HG03139 (cell line): Measurements from ENCODE around the gene REX1BD.
A peak's percentile ranks its signal among the peaks of the same experiment; 100 is the strongest.
"Not testable (repeated sequence)": the region's sequence is repeated elsewhere in the genome, so short reads cannot be mapped to it uniquely, and the experiment has no call there.

Source experiments
- ATAC-seq: cut with Tn5 transposase; IDR thresholded peaks from one replicate; pipeline ENCODE4 v1.9.1; 2021; ENCODE audit not compliant: unreplicated experiment

REX1BD gene

GRCh38 chr19:18588611-18589379, at the start of gene REX1BD:
Gene REX1BD, plus strand, starts transcription at chr19:18588798. Its CDS starts 4 bp downstream, at chr19:18588802.
- peak; percentile 61 for ATAC-seq

DNA sequence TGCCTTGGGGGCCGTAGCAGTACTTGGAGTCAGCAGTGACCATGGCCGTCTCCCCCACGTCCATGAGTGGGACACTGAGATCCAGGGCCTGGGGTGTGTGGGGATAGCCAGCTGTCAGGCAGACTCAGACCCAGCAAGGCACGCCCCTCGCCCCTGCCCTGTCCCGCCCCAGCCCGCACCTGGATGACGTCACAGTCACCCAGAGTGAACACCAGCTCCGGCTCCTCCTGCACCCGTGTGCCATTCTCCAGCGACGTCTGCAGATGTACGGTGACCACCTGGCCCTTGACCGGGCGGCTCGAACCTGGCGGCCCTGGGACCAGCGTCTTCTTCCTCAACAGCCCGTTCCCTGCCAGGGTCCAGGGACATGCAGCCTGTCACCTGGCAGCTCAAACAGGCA, 49.2 kb upstream of the REX1BD start:
- no peak for ATAC-seq

- ATAC-seq = not testable (repeated sequence)
Measured at GRCh38 chr19:18540200-18540599, 48.4 kb upstream of the REX1BD start.

GRCh38 chr19:18541258-18541991, 47.2 kb upstream of the REX1BD start:
- no peak for ATAC-seq

DNA sequence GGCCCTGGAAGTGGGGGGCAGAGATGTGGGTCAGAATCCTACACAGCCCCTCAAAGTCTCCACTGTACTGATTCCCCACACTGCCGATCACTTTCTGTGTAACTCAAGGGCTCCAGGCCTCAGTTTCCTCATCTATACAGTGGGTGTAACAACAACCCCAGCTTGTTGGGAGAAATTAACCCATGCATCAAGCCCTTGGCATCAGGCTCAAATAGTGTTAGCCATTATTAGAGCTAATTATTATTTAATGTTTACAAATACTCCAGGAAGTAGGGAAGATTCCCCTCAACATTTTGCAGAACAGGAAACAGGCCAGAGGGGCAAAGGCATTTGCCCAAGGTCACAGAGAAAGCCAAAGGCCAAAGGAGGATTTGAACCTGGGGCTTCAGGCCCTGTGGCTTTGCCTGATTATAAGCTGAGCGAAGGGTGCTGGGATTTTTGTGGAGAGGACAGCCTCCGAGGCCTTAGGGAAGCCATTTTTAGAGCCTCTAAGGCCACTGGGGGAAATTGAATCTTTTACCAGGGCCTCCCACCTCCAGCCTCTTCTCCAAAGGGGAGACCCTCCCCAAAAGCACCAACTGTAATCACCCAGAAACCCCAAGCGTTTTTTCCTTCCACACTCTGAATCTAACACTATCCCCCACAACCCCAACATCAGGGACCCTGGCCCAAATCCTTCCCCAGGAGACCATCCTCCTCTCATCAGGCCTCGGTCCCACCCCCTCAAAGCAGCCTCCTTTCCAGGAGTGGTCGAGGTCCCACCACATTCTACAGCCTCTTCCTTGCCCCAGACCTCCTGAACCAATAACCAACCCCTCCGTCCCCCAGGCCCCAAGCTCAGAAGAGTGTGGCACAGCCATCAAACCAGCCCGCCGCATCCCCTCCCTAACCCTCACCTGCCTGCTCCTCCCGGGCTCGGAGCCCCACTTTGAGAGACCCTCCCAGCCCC, 46.3 kb upstream of the REX1BD start:
- no peak for ATAC-seq

DNA sequence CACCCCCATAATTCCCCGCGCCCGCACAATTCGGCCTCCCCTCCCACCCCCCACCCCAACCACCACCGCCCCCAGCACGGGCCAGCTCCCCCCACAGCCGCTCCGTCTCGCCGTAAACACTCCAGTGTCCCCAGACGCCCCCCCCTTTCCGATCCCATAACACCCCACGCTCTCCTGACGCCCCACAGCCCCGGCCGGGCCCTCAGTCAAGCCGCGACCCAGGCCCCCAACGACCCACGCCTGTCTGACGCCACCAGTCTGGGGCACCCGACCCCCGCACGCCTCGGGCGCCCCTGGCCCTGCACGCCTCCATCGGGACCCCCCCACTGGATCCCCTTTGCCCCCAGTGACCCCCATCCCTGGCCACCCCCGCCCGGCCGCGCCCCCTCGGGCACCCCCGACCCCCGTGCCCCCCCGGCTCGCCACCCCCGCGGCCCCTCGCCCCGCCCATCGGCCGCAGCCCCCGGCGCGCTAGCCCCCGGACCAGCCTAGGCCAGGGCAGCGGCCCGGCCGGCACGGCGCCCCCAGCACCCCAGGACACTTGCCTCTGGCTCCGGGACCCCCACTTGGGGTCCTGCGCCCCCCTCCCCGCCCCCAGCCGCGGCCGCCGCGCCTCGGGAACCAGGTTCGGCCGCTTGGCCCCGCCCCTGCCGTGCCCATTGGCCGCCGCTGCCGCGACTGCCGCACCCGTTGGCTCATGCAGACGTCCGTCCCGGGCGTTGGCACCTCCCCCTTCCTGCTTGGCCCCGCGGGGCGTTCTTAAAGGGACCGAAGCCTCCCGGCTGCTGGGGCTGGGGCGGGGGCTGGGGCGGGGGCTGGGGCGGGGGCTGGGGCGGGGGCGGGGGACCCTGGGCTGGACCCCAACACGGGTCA, 45.4 kb upstream of the REX1BD start, which contains the start of gene FKBP8:
Gene FKBP8 (minus strand): TSS at position 633 of the 873 bp plus-strand sequence. CDS start 1,603 bp downstream, outside the sequence.
- peak; percentile 87 for ATAC-seq

DNA sequence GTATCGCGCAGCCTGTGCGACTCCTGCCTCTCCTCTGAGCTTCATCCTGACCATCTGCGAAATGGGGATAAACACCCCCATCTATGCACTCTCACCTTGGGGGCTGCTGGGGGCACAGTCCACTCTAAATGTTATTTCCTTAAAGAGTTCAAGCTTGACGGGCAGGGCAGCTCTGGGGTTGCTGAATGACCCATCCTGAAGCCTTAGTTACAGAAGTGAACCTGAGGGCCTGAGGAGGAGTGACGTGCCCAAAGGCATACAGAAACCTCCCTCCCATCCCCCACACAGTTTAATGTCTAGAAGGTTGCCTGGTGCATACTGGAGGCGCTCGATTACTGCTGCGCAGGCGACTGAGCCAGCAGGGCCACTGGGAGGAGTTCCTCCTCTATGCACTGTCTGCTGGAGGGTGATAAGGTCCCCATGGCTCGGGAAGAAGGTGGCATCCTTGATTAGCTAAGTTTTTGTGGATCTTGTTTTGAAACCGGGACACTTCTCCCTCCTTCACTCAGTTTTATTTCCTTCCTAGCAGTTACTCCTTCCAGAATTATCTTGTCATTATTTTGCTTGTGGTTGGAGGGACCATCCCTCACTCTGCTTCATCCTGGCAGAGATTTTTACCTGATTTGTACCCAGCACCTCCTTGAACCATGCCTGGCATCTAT, 44.7 kb upstream of the REX1BD start:
- peak; percentile 37 for ATAC-seq

- no peak for ATAC-seq
Measured at GRCh38 chr19:18551631-18552030, 37.0 kb upstream of the REX1BD start.

GRCh38 chr19:18557411-18558201, 31.0 kb upstream of the REX1BD start, which contains the start of gene KXD1:
Gene KXD1, plus strand, starts transcription at chr19:18557870. Its CDS starts 4,187 bp downstream, at chr19:18562057.
- ATAC-seq = peak; percentile 80

DNA sequence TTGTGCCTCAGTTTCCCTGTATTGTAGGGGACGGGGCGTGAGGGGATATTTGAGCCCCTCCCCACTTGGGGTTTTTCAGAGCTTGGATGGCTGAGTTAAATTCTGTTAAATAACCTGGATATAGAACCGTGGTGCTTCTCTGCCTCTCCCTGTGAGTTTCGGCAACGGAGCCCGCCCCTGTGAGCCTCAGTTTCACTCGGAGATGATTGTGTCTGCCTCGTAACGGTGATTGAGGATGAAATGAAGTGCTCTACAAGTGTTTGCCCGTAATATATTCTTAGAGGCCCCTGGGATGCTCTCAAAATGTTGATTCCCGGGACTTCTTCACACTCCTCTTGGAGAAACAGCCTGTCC, 30.4 kb upstream of the REX1BD start:
- ATAC-seq = no peak

DNA sequence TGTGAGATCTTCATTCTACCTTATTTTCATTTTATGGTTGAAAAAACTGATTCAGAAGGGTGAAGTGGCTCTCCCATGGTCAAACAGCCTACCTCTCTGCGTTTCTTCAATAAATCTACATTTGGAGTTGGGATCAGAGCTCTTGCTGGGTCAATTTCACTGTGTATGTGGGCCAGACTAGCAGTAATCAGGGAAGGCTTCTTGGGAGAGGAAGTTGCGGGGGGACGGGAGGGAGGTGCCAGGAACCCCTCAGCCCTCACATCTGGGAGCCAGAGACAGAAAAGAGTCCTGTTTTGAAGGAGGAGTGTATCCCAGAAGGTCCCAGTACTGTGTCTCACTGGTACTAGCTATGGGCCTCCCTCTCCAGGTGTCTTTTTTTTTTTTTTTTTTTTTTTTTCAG, 30.0 kb upstream of the REX1BD start:
- ATAC-seq = no peak

DNA sequence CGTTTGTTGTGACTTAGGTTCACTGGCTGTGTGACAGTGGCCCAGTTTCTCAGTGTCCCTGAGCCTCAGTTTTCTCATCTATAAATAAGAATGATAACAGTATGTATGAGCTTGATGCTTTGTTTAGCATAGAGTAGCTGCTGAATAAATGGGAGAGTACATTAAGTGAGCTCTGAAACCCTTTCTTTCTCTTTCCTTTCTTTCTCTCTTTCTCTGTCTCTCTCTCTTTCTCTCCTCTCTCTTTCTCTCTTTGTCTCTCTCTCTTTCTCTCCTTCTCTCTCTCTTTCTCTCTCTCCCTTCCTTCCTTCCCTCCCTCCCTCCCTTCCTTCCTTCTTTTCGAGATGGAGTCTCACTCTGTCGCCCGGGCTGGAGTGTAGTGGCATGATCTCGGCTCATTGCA, 28.9 kb upstream of the REX1BD start:
- ATAC-seq = no peak

DNA sequence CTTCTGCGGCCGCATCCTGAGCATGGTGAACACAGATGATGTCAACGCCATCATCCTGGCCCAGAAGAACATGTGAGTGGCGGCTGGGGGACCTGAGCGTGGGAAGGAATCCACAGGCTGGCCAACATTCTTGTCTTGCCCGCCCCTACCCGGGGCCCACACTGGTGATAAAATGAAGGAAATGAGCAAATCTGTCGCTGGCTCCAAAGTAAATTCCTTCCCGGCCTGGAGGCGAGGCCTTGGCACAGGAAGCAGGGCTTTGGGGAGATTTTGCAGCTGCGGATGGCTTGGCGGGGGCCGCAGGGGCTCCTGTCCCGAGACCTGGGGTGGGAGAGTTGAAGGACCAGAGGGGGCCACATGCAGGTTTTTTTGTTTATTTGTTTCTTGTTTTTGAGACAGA, 26.5 kb upstream of the REX1BD start:
- ATAC-seq = no peak

DNA sequence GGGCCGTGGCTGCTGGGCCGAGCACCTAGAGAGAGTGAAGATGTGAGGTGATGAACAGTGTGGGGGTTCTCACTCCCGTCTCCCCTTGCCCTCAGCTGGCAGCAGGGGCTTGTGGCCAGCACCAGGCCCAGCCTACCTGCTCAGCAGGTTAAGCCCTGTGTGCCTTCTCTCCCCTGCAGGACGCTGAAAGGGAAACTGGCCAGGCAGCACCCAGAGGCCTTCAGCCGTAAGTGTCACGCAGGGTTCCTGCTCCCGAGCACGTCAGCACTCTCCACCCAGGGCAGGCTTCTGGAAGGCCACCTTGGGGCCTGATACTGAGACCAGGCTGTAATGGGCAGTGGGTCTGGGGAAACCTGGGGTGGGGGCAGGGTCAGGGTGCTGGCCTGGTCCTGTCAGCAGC, 21.6 kb upstream of the REX1BD start:
- ATAC-seq = no peak

DNA sequence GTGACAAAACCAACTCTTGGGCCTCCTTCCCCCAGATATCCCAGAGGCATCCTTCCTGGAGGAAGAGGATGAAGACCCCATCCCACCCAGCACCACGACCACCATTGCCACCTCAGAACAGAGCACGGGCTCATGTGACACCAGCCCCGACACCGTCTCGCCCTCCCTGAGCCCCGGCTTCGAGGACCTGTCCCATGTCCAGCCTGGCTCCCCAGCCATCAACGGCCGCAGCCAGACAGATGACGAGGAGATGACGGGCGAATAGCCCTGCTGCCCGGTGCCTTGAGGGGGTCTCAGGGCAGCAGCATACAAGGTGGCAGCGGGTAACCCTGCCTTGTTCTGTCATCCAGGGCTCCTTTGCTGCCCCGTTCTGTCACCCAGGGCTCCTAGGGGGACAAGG, 20.2 kb upstream of the REX1BD start:
- ATAC-seq = no peak

GRCh38 chr19:18571564-18572344, 16.8 kb upstream of the REX1BD start, which contains the start of gene UBA52:
Gene UBA52, plus strand, starts transcription at chr19:18571857. Its CDS starts 1,444 bp downstream, at chr19:18573301.
- peak; percentile 87 for ATAC-seq

DNA sequence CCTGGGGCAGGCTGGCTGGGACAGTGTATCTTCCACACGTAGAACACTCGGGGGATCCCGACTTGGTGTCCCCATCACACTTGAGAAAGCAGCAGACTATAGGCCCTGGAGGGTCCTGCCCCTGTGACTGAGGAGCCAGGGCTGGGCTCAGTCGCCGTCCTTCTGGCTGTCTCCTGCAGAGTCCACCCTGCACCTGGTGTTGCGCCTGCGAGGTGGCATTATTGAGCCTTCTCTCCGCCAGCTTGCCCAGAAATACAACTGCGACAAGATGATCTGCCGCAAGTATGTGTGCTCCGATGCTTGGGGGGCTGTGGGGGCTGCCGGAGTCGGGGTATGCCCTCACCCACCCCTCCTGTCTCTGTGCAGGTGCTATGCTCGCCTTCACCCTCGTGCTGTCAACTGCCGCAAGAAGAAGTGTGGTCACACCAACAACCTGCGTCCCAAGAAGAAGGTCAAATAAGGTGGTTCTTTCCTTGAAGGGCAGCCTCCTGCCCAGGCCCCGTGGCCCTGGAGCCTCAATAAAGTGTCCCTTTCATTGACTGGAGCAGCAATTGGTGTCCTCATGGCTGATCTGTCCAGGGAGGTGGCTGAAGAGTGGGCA, 13.8 kb upstream of the REX1BD start:
- ATAC-seq = no peak
